Parathyroid adenoma (tissue), 2 donors: ENCODE data around the gene LRRC23.

Experiments
- H2AFZ ChIP-seq: fragments of 300-600 bp; sonication (generic); one replicate; pipeline ENCODE4 v1.7.0; 2017; ENCODE audit warnings: antibody characterized with exemption, mild to moderate bottlenecking
- H3K27ac ChIP-seq: fragments of 300-600 bp; sonication (generic); one replicate; pipeline ENCODE4 v1.7.0; 2017
- H3K27me3 ChIP-seq: fragments of 300-600 bp; sonication (generic); one replicate; pipeline ENCODE4 v1.7.0; 2017; ENCODE audit warnings: low read length; ENCODE audit not compliant: control insufficient read depth, insufficient read depth
- H3K36me3 ChIP-seq: fragments of 300-600 bp; sonication (generic); one replicate; pipeline ENCODE4 v1.7.0; 2017; ENCODE audit warnings: low read length; ENCODE audit not compliant: control insufficient read depth, insufficient read depth
- H3K4me1 ChIP-seq: fragments of 300-600 bp; sonication (generic); one replicate; pipeline ENCODE4 v1.7.0; 2017; ENCODE audit warnings: control low read depth
- H3K4me2 ChIP-seq: fragments of 300-600 bp; sonication (generic); one replicate; pipeline ENCODE4 v1.7.0; 2017; ENCODE audit warnings: low read length
- H3K4me3 ChIP-seq: fragments of 300-600 bp; sonication (generic); one replicate; pipeline ENCODE4 v1.7.0; 2017; ENCODE audit warnings: low read depth, low read length
- H3K79me2 ChIP-seq: fragments of 300-600 bp; sonication (generic); one replicate; pipeline ENCODE4 v1.7.0; 2017; ENCODE audit warnings: control low read depth
- H3K9ac ChIP-seq: fragments of 300-600 bp; sonication (generic); one replicate; pipeline ENCODE4 v1.7.0; 2017; ENCODE audit warnings: mild to moderate bottlenecking
- H3K9me3 ChIP-seq: fragments of 300-600 bp; sonication (generic); one replicate; pipeline ENCODE4 v1.7.0; 2017; ENCODE audit warnings: low read length; ENCODE audit not compliant: control insufficient read depth
- TF ChIP-seq, protein P1 (sequence below): fragments of 300-600 bp; sonication (generic); IDR thresholded peaks from one replicate; pipeline ENCODE4 v1.7.0; 2017; ENCODE audit warnings: antibody characterized with exemption, mild to moderate bottlenecking
- donor health status: primary hyperparathyroidism.

LRRC23 gene

DNA sequence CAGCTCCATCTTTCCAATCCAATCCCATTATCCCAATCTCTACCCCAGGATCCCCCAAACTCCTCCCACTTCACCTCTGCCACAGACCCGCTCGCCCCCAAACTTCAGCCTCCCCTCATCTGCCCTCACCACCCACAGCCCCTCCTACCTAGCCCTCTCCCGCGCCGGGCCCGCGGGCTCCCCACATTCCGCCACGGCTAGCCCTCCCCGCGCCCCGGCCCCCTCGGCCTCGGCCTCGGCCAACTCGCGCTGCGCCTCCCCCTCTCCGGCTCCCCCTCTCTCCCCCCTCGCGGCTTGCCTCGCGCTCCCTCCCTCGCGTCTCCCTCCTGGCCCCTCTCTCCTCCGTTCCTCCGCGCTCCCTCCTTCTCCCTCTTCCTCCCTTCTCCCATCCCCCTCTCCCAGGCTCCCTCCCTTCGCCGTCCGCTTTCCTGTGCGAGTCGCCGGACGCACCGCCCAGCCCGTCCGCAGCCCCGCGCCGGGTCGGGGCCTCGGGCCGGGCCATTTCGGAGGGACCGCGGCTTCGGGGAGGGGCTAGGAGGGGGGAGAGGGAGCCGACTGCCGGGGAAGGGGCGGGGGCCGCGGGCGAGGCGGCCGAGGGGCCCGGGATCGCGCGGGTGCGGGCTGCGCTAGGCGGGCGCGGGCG, 22.9 kb downstream of the LRRC23 start, which contains the start of gene ATN1:
ATN1 (plus strand) TSS at position 581 of the 643 bp plus-strand sequence. CDS start 6,043 bp downstream, outside the sequence.
- Histone ChIP-seq H3K27ac (peak within 1 kb of the TSS; percentile 91), H3K4me1 (peaks cover 38% of the 10 kb centered on the region), H3K36me3 (no peaks in the 10 kb centered on the region), H3K27me3 (no peaks in the 10 kb centered on the region), H3K9me3 (no peaks in the 10 kb centered on the region), H3K4me3 (peak within 1 kb of the TSS; percentile 83), H3K79me2 (peaks cover 27% of the 10 kb centered on the region), H3K9ac (peak within 1 kb of the TSS; percentile 98), H2AFZ (peak within 1 kb of the TSS; percentile 90), H3K4me2 (peak within 1 kb of the TSS; percentile 79)
- TF ChIP-seq, protein P1, sequence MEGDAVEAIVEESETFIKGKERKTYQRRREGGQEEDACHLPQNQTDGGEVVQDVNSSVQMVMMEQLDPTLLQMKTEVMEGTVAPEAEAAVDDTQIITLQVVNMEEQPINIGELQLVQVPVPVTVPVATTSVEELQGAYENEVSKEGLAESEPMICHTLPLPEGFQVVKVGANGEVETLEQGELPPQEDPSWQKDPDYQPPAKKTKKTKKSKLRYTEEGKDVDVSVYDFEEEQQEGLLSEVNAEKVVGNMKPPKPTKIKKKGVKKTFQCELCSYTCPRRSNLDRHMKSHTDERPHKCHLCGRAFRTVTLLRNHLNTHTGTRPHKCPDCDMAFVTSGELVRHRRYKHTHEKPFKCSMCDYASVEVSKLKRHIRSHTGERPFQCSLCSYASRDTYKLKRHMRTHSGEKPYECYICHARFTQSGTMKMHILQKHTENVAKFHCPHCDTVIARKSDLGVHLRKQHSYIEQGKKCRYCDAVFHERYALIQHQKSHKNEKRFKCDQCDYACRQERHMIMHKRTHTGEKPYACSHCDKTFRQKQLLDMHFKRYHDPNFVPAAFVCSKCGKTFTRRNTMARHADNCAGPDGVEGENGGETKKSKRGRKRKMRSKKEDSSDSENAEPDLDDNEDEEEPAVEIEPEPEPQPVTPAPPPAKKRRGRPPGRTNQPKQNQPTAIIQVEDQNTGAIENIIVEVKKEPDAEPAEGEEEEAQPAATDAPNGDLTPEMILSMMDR: no peak

DNA sequence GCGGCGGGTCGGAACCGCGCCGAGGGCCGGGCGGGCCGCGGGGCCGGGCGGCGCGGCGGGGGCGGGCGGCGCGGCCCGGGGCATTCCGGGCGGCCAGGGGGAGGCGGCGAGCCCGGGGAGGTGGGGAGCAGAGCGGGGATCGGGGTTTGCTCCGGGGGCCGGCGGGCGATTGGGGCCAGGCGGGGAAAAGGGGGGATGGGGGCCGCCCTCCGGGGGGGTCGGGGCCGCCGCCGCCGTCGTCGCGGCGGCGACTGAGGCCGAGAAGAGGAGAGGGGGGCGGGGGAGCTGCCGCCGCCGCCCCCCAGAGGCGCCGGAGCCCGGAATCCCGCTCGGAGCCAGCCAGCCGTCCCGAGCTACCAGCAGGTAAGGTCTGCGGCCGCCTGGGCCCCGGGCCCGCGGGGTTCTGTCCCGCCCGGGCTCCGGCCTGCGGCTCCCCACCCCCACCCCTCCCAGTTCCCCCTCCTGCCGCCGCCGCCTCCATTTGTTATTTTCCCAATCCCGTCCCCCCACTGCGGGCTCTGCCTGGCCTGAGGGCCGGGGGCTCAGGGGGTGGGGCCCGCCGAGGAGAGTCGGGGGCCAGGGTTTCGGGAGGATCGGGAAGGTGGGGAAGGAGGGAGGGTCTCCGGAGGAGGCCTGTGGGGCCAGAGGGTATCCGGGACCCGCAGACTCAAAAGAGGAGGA, 23.5 kb downstream of the LRRC23 start:
- Histone ChIP-seq H3K9ac (peak overlapping the region; percentile 98), H3K4me2 (peak overlapping the region; percentile 66), H3K27me3 (no peaks in the 10 kb centered on the region), H2AFZ (peak overlapping the region; percentile 57), H3K4me3 (peak overlapping the region; percentile 83), H3K79me2 (peaks cover 30% of the 10 kb centered on the region), H3K9me3 (no peaks in the 10 kb centered on the region), H3K36me3 (no peaks in the 10 kb centered on the region), H3K4me1 (peaks cover 44% of the 10 kb centered on the region), H3K27ac (peak overlapping the region; percentile 90)
- TF ChIP-seq, protein P1: no peak

DNA sequence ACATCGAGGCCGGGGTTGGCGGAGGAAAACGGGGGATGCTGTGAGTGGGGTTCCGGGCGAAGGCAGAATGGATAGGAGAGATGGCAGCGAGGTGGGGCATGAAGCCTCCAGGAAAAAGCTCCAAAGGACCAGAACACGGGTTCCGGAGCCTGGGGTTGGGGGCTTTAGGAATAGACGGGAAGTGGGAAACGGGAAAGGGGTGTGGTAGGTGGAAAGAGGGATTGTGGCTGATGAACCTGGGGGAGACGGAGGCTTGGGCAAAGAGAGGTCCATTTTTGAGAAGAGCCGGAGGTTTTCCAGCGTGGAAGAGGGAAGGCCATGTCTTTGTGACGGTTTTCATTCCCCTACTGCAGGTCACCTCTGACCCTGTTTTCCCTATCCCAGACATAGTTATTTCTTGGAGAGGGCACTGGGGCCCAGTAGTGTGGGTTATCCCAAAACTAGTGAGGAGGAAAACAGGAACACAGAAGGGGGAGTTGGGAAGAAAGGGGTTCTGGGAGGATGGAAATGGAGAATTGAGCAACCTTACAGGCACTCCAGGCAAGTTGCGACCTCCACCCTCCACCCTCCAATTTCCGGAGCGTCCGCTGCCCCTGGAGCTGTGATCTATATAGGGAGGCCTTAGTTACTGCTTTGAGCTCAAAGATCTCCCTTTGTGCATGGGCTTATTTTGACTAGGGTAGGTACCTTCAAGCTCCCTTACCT, 24.2 kb downstream of the LRRC23 start:
- Histone ChIP-seq H3K4me2 (peak overlapping the region; percentile 66), H3K9ac (peak overlapping the region; percentile 98), H3K4me1 (peaks cover 50% of the 10 kb centered on the region), H2AFZ (peak overlapping the region; percentile 57), H3K4me3 (peak overlapping the region; percentile 83), H3K36me3 (no peaks in the 10 kb centered on the region), H3K9me3 (no peaks in the 10 kb centered on the region), H3K79me2 (peaks cover 30% of the 10 kb centered on the region), H3K27ac (peak overlapping the region; percentile 90), H3K27me3 (no peaks in the 10 kb centered on the region)
- TF ChIP-seq, protein P1: no peak

DNA sequence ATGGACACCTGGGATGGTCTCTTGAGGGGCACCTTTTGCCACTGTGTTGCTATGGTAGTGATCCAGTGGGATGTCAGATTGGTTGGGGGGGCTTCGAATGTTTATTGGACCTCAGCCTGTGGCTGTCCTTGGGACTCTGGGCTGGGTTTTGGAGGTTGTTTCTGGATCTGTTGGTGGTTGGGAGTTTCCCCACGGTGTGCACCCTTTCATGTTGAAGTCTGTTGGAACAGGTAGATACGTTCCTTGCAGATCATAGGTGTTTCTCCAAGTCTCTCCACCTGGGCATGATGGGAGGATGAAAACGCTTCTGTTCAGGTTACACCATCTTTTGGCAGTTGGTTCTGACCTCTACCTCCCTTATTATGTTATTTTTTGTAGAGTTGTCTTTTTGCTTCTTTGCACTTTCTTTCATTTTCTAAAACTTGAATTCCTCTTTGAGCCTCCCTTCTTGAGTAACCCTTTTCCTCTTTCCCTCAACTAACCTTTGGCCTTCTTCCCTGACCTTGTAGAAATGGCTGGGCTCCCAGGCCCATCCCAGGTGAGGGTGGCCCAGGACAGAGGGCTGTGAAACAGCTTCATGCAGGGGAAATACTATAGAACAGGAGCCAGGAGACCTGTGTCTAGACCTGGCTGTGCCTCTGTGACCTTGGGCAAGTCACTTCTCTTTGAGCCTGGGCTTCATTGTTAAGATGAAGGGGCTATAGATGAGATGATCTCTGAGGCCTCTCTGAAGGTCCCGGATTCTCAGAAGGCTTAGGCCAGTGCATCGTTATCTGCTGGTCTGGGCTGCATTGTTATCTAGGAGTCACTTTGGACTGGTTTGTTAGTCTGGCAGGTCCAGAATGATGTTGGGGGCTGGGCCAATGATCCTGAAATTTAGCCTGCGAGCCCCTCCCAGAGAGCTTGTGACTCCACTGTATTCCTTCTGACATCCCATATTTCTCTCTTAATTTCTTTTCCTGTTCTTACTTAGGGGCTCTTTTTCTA, 25.1 kb downstream of the LRRC23 start:
- Histone ChIP-seq H3K4me1 (peaks cover 46% of the 10 kb centered on the region), H3K9me3 (no peaks in the 10 kb centered on the region), H2AFZ (no peak overlapping the region), H3K4me3 (peak overlapping the region; percentile 83), H3K36me3 (no peaks in the 10 kb centered on the region), H3K27me3 (no peaks in the 10 kb centered on the region), H3K27ac (peak overlapping the region; percentile 90), H3K4me2 (peak overlapping the region; percentile 66), H3K79me2 (peaks cover 30% of the 10 kb centered on the region), H3K9ac (no peak overlapping the region)
- TF ChIP-seq, protein P1: no peak
